Kidney (tissue), 14 donors: ENCODE data around the gene HNRNPDL. TPM values are rescaled to one million over a fixed set of nuclear protein-coding genes. Genes with fewer than 3 reads are reported as not detected.
"Not testable (repeated sequence)": the region's sequence is repeated elsewhere in the genome, so short reads cannot be mapped to it uniquely, and the experiment has no call there.

Source experiments
- DNase-seq, 5 donors: peaks; one replicate each; pipeline ENCODE4 v3.0.0-alpha.2; 2013 to 2020
- FAIRE-seq: peaks from 2 replicates; lab custom pipeline; 2012; peaks lifted over from hg19 to GRCh38; lab: Jason Lieb, UNC
- H3K27ac ChIP-seq, 2 donors: one replicate each; pipeline ENCODE4 v1.7.0; 2013; ENCODE audit warnings: low read depth in 2 of 2, low read length in 2 of 2, inconsistent platforms in 1 of 2
- H3K27me3 ChIP-seq: one replicate; pipeline ENCODE4 v1.7.1; 2013; ENCODE audit warnings: low read length, inconsistent platforms; ENCODE audit not compliant: control insufficient read depth, insufficient read depth
- H3K36me3 ChIP-seq, 3 donors: one replicate each; pipeline versions ENCODE4 v1.7.0 to v1.7.1; 2013; ENCODE audit warnings: low read length in 3 of 3, control low read depth in 1 of 3, inconsistent platforms in 1 of 3; ENCODE audit not compliant: insufficient read depth in 3 of 3, control insufficient read depth in 2 of 3
- H3K4me1 ChIP-seq, 3 donors: one replicate each; pipeline versions ENCODE4 v1.7.0 to v1.7.1; 2013; ENCODE audit warnings: low read length in 3 of 3, inconsistent platforms in 1 of 3, low read depth in 1 of 3; ENCODE audit not compliant: control insufficient read depth in 2 of 3, insufficient read depth in 2 of 3
- H3K4me3 ChIP-seq, 3 donors: one replicate each; pipeline versions ENCODE4 v1.7.0 to v1.8.1; 2013; ENCODE audit warnings: low read length in 3 of 3, control low read depth in 1 of 3, inconsistent platforms in 1 of 3
- H3K9ac ChIP-seq, 3 donors: one replicate each; pipeline versions ENCODE4 v1.7.0 to v1.7.1; 2013; ENCODE audit warnings: low read length in 3 of 3, control low read depth in 1 of 3, inconsistent platforms in 1 of 3
- H3K9me3 ChIP-seq, 3 donors: one replicate each; pipeline versions ENCODE4 v1.7.0 to v1.7.1; 2013; ENCODE audit warnings: low read length in 3 of 3, control low read depth in 1 of 3, inconsistent platforms in 1 of 3; ENCODE audit not compliant: control insufficient read depth in 2 of 3, insufficient read depth in 1 of 3
- CTCF ChIP-seq: IDR thresholded peaks from 3 replicates; pipeline ENCODE4 v1.5.1; 2012; ENCODE audit warnings: mild to moderate bottlenecking, moderate library complexity, borderline replicate concordance; ENCODE audit not compliant: insufficient read depth; ENCODE audit errors: extremely low read depth
- intact Hi-C: fragments of 100-400 bp; cut with DNase I; formaldehyde crosslinking; loops from one replicate; pipeline ENCODE4 v1.11.1; 2022
- polyA plus RNA-seq: library from polyadenylated mRNA; stranded (reverse); fragments of 350-450 nt; fragmentation: Illumina TruSeq; extraction: RNeasy Lipid Tissue Mini Kit (QIAGEN cat#74804); gene quantifications from one replicate; pipeline ENCODE4 v1.2.3, GENCODE V29; 2014; ENCODE audit warnings: low read depth, low replicate concordance; ENCODE audit not compliant: insufficient read depth
- total RNA-seq: library from RNA; stranded (reverse); fragmentation: NEBNext Ultra II Directional; extraction: Animal tissue kit (Norgen Biotek cat#: 25700); gene quantifications from one replicate; pipeline ENCODE4 v1.2.1, GENCODE V29; 2021
- donor health status: control.
- donor health status: control.
- donor health status: control.
- donor health status: control.
- donor health status: control.
- donor health status: DM: yes; HTN: yes; CAD: no.
- donor health status: Normal renal cell carcinoma (clear cell type).

Gene HNRNPDL
- total and polyA plus RNA-seq, 2 donors from 2014 or later = 135 to 263 TPM

GRCh38 chr4:82419451-82419850 lies 10.8 kb downstream of the HNRNPDL start:
- Histone ChIP-seq H3K9ac (no peak overlapping the region), H3K9me3 (no peaks in the 10 kb centered on the region), H3K4me1 (no peaks in the 10 kb centered on the region), H3K36me3 (peaks cover 4 to 19% (median 5%) of the 10 kb centered on the region in 3 donors), H3K27ac (no peak overlapping the region), H3K4me3 (no peak overlapping the region), H3K27me3 (no peaks in the 10 kb centered on the region)
- intact Hi-C loops = no loop called here
- DNase-seq (no peak), FAIRE-seq (no peak)
- no peak for TF ChIP-seq CTCF

GRCh38 chr4:82415922-82416365 lies 14.3 kb downstream of the HNRNPDL start:
- no peaks in the 10 kb centered on the region for H3K9me3 ChIP-seq
- FAIRE-seq = no peak
- H3K4me1 ChIP-seq = no peaks in the 10 kb centered on the region
- no peak for TF ChIP-seq CTCF
- no peak overlapping the region for H3K27ac ChIP-seq
- no peaks in the 10 kb centered on the region for H3K36me3 ChIP-seq
- intact Hi-C loops = no loop called here
- no peaks in the 10 kb centered on the region for H3K27me3 ChIP-seq
- no peak for DNase-seq
- no peak overlapping the region for H3K9ac ChIP-seq
- H3K4me3 ChIP-seq = no peak overlapping the region

- H3K36me3 ChIP-seq, FAIRE-seq, DNase-seq, H3K27me3 ChIP-seq, H3K4me3 ChIP-seq, H3K27ac ChIP-seq, H3K9ac ChIP-seq, H3K9me3 ChIP-seq, H3K4me1 ChIP-seq, intact Hi-C loops: not testable (repeated sequence)
Observed at GRCh38 chr4:82415061-82415460, 15.2 kb downstream of the HNRNPDL start.

GRCh38 chr4:82403725-82404124 lies 26.5 kb downstream of the HNRNPDL start:
- H3K9ac ChIP-seq = no peak overlapping the region
- H3K36me3 ChIP-seq = no peaks in the 10 kb centered on the region
- TF ChIP-seq CTCF = no peak
- no peak overlapping the region for H3K4me3 ChIP-seq
- H3K4me1 ChIP-seq = no peaks in the 10 kb centered on the region
- FAIRE-seq (no peak), DNase-seq (no peak)
- intact Hi-C loops = no loop called here
- no peaks in the 10 kb centered on the region for H3K27me3 ChIP-seq
- H3K9me3 ChIP-seq = no peaks in the 10 kb centered on the region
- H3K27ac ChIP-seq = no peak overlapping the region
